SK-N-DZ (cell line): ENCODE measurements around the gene ASPRV1.
A peak's percentile ranks its signal among the peaks of the same experiment; 100 is the strongest.

Experiments
- DNase-seq: peaks from one replicate; pipeline ENCODE4 v3.0.0-alpha.2; 2015; ENCODE audit warnings: low spot score

ASPRV1 gene

DNA sequence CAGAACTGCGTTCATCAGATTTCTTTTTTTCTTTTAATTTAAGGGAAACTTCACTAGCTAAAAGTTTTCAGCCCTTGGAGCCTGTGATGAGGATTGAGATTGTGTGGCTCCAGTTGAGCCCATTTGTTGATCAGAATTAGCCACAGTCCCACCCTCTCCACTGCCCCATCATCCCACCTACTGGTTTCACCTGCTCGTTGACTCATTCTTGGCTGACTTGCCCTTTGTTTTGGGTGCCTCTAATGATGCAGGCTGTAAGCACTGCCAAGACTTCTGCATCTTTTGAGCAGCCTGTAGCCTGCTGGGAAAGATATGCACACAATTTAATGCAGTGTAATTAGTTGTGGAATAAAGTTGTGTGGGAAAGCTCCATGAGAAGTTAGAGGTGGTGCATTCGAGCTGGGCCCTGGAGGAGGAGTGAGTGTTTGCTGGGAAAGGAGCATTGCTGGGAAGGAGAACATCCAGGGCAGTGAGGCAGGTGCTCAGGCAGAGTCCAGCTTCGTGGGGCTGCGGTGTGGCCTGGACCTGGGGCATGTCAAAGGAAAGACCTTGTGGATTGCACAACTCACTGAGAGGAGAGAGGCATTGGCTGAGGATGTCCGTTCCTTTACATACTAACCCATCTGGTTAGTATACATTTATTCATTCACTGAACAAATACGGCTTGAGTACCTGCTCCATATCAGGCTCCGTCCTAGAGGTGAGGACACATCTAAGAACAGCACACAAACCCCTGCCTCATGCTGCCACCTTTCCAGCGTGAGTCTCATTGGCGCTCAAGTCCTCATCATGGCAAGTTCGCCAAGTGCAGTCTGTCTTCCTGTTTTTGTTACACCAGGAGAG is 18.2 kb downstream of the ASPRV1 start:
- DNase-seq: no peak

- no peak for DNase-seq
These were observed 20.7 kb downstream of the ASPRV1 start for GRCh38 chr2:69940691-69941090.

GRCh38 chr2:69939722-69940121 is 21.7 kb downstream of the ASPRV1 start:
- no peak for DNase-seq

DNA sequence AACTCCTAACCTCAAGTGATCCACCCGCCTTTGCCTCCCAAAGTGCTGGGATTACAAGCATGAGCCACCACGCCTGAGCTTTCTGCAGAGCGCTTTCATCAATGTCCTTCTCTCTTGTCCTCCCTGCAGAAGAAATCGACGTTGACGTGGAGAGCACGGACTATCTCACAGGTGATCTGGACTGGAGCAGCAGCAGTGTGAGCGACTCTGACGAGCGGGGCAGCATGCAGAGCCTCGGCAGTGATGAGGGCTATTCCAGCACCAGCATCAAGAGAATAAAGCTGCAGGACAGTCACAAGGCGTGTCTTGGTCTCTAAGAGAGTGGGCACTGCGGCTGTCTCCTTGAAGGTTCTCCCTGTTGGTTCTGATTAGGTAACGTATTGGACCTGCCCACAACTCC is 23.5 kb downstream of the ASPRV1 start:
- DNase-seq: no peak

GRCh38 chr2:69936906-69937305 is 24.5 kb downstream of the ASPRV1 start:
- DNase-seq: no peak

GRCh38 chr2:69935011-69935410 is 26.4 kb downstream of the ASPRV1 start:
- no peak for DNase-seq

DNA sequence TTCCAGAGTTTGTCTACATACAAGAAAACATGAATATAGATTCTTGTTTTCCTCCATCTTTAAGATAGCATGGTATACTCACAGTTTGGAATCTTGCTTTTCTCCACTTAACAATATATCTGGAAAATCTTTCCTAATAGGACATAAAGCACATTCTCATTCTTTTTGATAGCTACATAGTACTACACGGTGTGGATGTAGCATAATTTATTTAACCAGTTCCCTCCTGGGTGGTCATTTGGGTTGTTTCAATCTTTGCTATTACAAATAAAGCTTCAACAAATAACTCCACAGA is 26.9 kb downstream of the ASPRV1 start:
- no peak for DNase-seq

DNA sequence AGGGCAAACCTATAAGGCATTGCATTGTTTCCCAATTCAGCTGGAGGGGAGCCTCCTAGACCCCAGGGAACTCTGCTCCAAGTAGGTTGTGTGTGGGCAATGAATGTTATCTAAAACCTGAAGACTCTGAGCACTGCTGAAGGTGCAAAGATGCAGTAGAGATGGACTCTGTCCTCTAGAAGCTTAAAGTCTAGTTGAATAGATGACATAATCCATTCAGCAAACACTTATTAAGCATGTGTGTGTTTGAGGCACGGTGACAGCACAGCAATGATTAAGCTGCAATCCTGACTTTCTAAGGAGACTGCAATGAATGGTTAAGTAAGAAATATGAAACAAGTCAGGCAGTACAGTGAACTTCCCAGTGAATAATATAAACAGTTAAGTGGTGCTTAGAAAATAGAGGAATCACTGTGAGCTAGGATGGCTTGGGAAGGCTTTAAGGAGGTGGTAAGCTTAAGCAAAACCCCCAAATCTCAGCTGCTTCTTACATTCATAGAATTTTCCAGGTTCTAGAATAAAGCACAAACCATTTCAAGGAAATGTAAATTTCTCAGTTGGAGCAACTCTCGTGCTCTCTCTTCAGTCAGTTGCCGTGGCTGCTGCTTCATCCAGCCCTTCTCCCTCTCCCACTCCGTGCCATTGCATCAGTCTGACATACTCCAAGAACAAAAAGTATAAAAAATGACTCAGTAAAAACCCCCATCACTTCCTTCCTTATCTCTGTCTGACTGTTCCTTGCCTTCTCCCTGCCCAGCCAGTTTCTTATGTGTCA is 27.4 kb downstream of the ASPRV1 start:
- DNase-seq: no peak

DNA sequence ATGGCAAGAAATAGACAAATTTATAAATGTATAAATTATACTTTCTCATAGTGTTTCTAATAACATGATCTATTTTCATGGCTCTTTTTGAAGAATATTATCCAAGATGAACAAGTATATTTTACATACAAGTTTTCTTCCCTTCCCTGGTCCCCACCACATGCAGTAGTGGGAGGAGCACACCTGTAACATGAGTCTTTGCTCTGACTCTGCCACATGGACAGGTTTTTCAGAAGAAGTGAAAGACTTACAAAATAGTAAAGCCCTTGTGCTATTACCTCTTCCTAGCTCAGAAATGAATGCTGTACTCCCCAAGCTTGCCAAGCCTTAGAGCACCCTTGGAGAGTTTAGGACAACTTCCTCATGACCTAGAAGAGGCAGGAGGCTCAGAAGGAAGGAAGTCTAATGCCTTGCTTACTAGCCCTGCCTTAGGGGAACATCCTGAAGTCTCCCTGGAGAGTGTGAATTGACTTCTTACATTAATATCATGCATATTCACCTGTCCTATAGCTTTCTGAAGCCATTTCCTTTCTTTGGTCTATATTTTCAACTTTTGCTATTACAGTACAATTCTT is 28.1 kb downstream of the ASPRV1 start:
- DNase-seq: no peak

GRCh38 chr2:69932596-69932922 is 28.9 kb downstream of the ASPRV1 start:
- no peak for DNase-seq

DNA sequence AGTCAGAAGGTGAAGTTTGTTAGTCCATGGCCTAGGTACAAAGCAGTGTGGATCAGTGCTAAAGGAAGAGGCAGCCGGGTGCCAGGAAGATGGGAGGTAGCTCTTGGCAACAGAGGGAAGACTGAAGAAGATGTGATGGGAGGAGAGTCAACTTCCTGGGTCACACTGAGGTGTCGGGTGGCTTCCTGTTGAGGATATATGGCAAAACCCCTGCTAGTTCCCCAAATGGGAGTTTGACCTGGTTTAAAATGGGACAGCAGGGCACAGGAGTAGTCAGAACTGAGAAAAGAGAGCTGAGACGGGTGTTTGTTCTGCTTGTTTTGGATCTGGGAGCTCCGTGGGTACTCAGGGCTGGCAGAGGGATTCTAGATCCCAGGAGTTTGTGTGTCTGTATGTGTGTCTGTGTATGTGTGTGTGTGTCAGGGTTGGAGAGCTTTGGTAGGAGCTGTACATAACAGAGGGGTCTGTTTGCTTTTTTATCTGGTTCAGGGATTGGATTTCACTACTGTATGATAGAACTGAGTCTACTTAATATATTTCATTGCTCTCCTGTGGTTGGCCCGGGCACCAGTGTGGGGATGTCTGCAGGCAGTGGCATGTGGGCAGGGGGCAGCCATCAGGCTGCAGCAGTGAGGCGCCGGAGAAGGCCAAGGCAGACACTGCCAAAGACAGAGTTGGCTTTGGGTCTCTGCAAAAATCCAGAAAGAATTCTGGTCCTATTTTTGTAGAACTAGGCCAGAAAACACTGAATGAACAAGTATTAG is 29.4 kb downstream of the ASPRV1 start:
- DNase-seq: no peak

- DNase-seq: no peak
These were observed 34.4 kb downstream of the ASPRV1 start for GRCh38 chr2:69926849-69927515.

- DNase-seq: no peak
These were observed 38.3 kb downstream of the ASPRV1 start for GRCh38 chr2:69923116-69923515.

GRCh38 chr2:69918401-69918800 is 43.0 kb downstream of the ASPRV1 start:
- DNase-seq: no peak

DNA sequence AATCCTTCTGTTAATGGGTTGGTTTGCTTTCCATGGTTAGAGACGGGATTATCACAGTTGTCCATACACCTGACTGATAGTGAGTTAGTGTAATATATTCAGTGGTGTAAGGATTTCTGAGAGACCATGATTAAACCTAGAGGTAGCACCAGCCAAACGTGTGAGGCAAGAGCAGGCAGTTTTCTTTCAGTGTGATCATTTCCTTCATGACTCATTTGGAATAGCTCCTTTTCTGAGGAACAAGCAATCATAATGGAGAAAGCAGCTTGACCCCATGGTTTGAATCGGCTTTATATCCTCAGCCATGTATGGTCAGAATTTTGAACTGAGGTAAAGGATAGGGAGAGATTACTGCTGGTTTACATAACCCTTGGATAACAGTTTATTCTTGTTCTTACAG is 43.6 kb downstream of the ASPRV1 start:
- DNase-seq: no peak

DNA sequence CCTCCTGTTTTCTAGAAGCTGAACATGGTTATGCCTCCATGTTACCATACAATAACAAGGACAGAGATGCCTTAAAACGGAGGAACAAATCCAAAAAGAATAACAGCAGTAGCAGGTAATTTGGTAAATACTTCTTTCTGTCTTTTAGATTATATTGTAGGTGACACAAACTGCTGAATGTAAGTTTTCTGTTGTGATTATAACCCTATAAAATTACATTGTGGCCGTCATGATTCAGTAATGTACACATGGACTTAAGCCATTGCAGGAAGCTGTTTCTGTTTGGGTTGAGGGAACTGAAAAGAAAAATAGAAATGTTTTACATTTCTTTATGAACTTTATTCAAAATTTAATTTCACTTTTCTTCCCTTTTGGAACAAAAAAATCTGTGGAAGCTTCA is 45.3 kb downstream of the ASPRV1 start:
- no peak for DNase-seq

DNA sequence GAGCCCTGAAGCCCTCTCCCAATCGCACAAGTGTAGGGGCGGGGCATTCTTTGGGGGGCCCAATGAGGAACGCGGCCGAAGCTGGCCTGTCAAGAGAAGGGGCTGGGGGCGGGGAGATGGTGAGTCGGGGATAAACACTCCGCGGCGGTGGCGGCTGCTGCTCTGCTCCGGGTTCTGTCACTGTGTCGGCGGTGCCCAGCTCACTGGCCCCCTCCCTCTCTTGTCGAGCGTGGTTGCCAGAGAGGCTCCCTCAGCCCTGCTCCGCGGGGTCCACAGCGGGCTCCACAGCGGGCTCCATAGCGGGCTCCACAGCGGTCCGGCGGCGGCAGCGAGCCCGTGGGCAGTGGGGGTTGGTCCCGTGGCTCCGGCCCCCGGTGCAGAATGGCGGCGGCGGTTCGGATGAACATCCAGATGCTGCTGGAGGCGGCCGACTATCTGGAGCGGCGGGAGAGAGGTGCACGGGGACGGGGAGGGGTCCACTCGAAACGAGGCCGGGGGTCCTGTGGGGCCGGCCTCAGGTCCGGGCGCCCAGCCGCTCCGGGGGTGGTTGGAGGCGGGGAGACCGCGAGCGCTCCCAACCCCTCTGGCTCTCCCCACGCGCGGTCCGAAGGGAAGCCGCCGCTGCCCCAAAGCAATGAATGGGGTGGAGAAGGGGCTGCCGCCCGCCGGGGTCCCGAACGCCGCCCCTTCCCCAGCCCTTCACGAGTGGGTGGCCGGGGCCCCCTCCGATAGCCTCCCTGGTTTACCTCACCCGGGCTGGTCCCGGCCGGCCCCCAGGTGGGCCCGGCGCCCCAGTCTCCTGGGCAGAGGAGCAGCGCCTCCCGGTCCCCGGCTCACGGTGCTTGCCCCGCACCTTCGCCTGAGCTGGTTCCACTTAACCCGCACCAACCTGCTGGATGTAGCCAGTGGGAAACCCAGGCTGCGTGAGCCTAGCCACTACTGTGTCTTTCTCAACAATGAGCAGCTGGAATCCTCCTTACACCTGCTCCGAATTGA is 46.2 kb downstream of the ASPRV1 start, which contains the start of gene MXD1:
MXD1 (plus strand) TSS at position 160 of the 996 bp plus-strand sequence; CDS start at position 382, 222 bp downstream.
- DNase-seq: peak; percentile 20

- peak; percentile 100 for DNase-seq
These were observed 47.1 kb downstream of the ASPRV1 start for GRCh38 chr2:69914164-69914949.

DNA sequence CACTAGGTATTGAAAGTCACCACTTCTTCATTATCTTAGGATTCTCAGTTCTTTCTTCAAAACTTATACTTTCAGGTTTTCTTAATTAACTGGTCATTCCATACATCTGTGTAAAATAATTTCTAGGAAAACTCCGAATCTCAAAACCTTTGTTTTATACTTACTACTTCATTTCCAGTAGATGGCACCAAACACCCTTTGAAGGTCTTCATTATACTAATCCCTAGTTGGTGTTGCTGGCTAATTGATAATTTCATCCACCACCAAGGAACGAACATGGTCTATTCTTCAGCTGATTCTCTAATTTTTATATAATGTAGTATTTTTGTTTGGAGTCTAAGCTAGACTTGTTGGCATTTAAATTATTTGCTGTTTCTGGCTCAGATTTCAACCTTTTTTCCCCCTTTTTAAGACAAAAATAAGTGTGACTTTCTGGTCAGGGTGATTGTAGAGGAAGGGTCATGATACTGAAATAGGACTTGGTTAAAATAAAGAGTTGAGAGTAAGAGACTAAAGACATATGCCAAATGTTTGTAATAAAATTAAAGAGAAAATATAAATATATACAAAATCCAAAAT is 49.4 kb downstream of the ASPRV1 start:
- peak; percentile 56 for DNase-seq
